GM03348 (cell line): ENCODE data around the gene MKKS.
"Not testable (repeated sequence)": the region's sequence is repeated elsewhere in the genome, so short reads cannot be mapped to it uniquely, and the experiment has no call there.

Experiments used
- DNase-seq: peaks from one replicate; pipeline ENCODE4 v3.0.0; 2012; ENCODE audit warnings: low spot score

The MKKS gene

GRCh38 chr20:10448270-10449156, 14.5 kb upstream of the MKKS start:
- no peak for DNase-seq

GRCh38 chr20:10447028-10447427, 13.0 kb upstream of the MKKS start:
- peak; percentile 74 for DNase-seq

- no peak for DNase-seq
Measured at GRCh38 chr20:10445758-10446157, 11.7 kb upstream of the MKKS start.

- DNase-seq: no peak
Measured at GRCh38 chr20:10443936-10444335, 9.9 kb upstream of the MKKS start.

GRCh38 chr20:10438217-10438616, 4.2 kb upstream of the MKKS start:
- DNase-seq: no peak

- no peak for DNase-seq
Measured at GRCh38 chr20:10436053-10436699, 2.2 kb upstream of the MKKS start.

GRCh38 chr20:10434832-10435812, 1.1 kb upstream of the MKKS start, which contains the start of gene SLX4IP:
TSS of gene SLX4IP (plus strand) at chr20:10435305. CDS start at chr20:10458205, 22,900 bp downstream.
- peak; percentile 81 for DNase-seq

GRCh38 chr20:10434467-10434831, 427 bp upstream of the MKKS start:
- peak; percentile 92 for DNase-seq

GRCh38 chr20:10433014-10433622, 904 bp downstream of the MKKS start:
- DNase-seq: no peak

GRCh38 chr20:10432079-10432478, 1.9 kb downstream of the MKKS start:
- no peak for DNase-seq

- DNase-seq: no peak
Measured at GRCh38 chr20:10430704-10431103, 3.3 kb downstream of the MKKS start.

GRCh38 chr20:10430000-10430466, 4.0 kb downstream of the MKKS start:
- no peak for DNase-seq

GRCh38 chr20:10429443-10429981, 4.5 kb downstream of the MKKS start:
- DNase-seq: no peak

GRCh38 chr20:10428008-10428407, 6.0 kb downstream of the MKKS start:
- no peak for DNase-seq

GRCh38 chr20:10427060-10427692, 6.8 kb downstream of the MKKS start:
- peak; percentile 65 for DNase-seq

- no peak for DNase-seq
Measured at GRCh38 chr20:10423735-10424134, 10.3 kb downstream of the MKKS start.

- no peak for DNase-seq
Measured at GRCh38 chr20:10419550-10420133, 14.4 kb downstream of the MKKS start.

GRCh38 chr20:10417218-10417617, 16.8 kb downstream of the MKKS start:
- not testable (repeated sequence) for DNase-seq

- DNase-seq: no peak
Measured at GRCh38 chr20:10415013-10415650, 18.9 kb downstream of the MKKS start.
